HepG2 (cell line): ENCODE data around the gene ZNF264. TPM values are rescaled to one million over a fixed set of nuclear protein-coding genes. Genes with fewer than 3 reads are reported as not detected.

ENCODE experiments used
- CBX1 ChIP-seq: IDR thresholded peaks from one replicate; pipeline ENCODE4 v1.6.1; 2016; ENCODE audit warnings: antibody characterized with exemption, low read depth
- GATAD1 ChIP-seq: IDR thresholded peaks from 2 replicates; pipeline ENCODE4 v1.6.1; 2016; ENCODE audit warnings: missing genetic modification reagents, missing compliant biosample characterization
- KDM5B ChIP-seq: sonication (generic); formaldehyde crosslinking; IDR thresholded peaks from 2 replicates; pipeline ENCODE4 v1.4.0; 2020; ENCODE audit warnings: missing genetic modification reagents, mild to moderate bottlenecking, borderline replicate concordance
- NRL ChIP-seq: sonication (generic); formaldehyde crosslinking; IDR thresholded peaks from 2 replicates; pipeline ENCODE4 v1.5.0; 2020; ENCODE audit warnings: missing genetic modification reagents, mild to moderate bottlenecking, moderate library complexity, borderline replicate concordance
- RELA ChIP-seq: sonication (generic); formaldehyde crosslinking; IDR thresholded peaks from 2 replicates; pipeline ENCODE4 v1.4.0; 2020; ENCODE audit warnings: missing genetic modification reagents
- ZMYM4 ChIP-seq: sonication (generic); formaldehyde crosslinking; IDR thresholded peaks from 2 replicates; pipeline ENCODE4 v1.8.1; 2023; ENCODE audit warnings: mild to moderate bottlenecking, missing genetic modification reagents
- ZNF235 ChIP-seq: sonication (generic); formaldehyde crosslinking; IDR thresholded peaks from 2 replicates; pipeline ENCODE4 v1.8.1; 2023; ENCODE audit warnings: mild to moderate bottlenecking, missing genetic modification reagents, borderline replicate concordance
- ZNF253 ChIP-seq: sonication (generic); formaldehyde crosslinking; IDR thresholded peaks from 2 replicates; pipeline ENCODE4 v1.8.0; 2022; ENCODE audit warnings: mild to moderate bottlenecking, missing genetic modification reagents, borderline replicate concordance
- ZNF337 ChIP-seq: sonication (generic); formaldehyde crosslinking; IDR thresholded peaks from 2 replicates; pipeline ENCODE4 v1.5.1; 2020; ENCODE audit warnings: missing genetic modification reagents, low read depth, mild to moderate bottlenecking, borderline replicate concordance
- ZNF383 ChIP-seq: sonication (generic); formaldehyde crosslinking; IDR thresholded peaks from 2 replicates; pipeline ENCODE4 v1.4.0; 2020; ENCODE audit warnings: missing genetic modification reagents, mild to moderate bottlenecking, borderline replicate concordance
- ZNF530 ChIP-seq: sonication (generic); formaldehyde crosslinking; IDR thresholded peaks from 2 replicates; pipeline ENCODE4 v1.5.0; 2020; ENCODE audit warnings: low read depth, mild to moderate bottlenecking, missing genetic modification reagents
- ZNF850 ChIP-seq: sonication (generic); formaldehyde crosslinking; conservative IDR thresholded peaks from 2 replicates; pipeline ENCODE4 v1.9.0; 2021; ENCODE audit warnings: mild to moderate bottlenecking, missing genetic modification reagents
- ZNF878 ChIP-seq: sonication (generic); formaldehyde crosslinking; IDR thresholded peaks from 2 replicates; pipeline ENCODE4 v1.8.1; 2023; ENCODE audit warnings: mild to moderate bottlenecking, missing genetic modification reagents, moderate library complexity
- polyA plus RNA-seq, 8 experiments: library from polyadenylated mRNA; depleted of rRNA in 3 of 8; stranded (reverse) in 7 of 8; unstranded in 1 of 8; fragments of >200 nt; fragmentation: Illumina TruSeq in 4 of 8; extraction: Trizol in 4 of 8; gene quantifications; 2 replicates each; pipeline versions ENCODE4 v1.2.1 to v1.2.3, GENCODE V29; 2011 to 2016; ENCODE audit warnings: low read depth in 4 of 8, missing spikeins in 1 of 8, mixed read lengths in 1 of 8; ENCODE audit not compliant: insufficient read depth in 1 of 8
- total RNA-seq, 5 experiments: library from RNA; depleted of rRNA; stranded (reverse); fragments of >200 nt; fragmentation: Illumina TruSeq; extraction: Trizol; gene quantifications; 2 replicates each; pipeline ENCODE4 v1.2.3, GENCODE V29; 2016; ENCODE audit warnings: low read depth in 1 of 5
- TF ChIP-seq, protein P1 (sequence below): sonication (generic); formaldehyde crosslinking; IDR thresholded peaks from 2 replicates; pipeline ENCODE4 v1.5.1; 2020; ENCODE audit warnings: mild to moderate bottlenecking, missing genetic modification reagents
- TF ChIP-seq, protein P2 (sequence below): sonication (generic); formaldehyde crosslinking; IDR thresholded peaks from 2 replicates; pipeline ENCODE4 v1.5.1; 2020; ENCODE audit warnings: mild to moderate bottlenecking, missing genetic modification reagents, borderline replicate concordance
- TF ChIP-seq, protein P3 (sequence below): sonication (generic); formaldehyde crosslinking; IDR thresholded peaks from 2 replicates; pipeline ENCODE4 v1.8.1; 2023; ENCODE audit warnings: mild to moderate bottlenecking, moderate library complexity, missing genetic modification reagents

The ZNF264 gene
- total and polyA plus RNA-seq, 2 of the 13 experiments (the other 11 are each of a cell fraction or from before 2014, with no cell fraction given) = 3.5 to 17.6 TPM

DNA sequence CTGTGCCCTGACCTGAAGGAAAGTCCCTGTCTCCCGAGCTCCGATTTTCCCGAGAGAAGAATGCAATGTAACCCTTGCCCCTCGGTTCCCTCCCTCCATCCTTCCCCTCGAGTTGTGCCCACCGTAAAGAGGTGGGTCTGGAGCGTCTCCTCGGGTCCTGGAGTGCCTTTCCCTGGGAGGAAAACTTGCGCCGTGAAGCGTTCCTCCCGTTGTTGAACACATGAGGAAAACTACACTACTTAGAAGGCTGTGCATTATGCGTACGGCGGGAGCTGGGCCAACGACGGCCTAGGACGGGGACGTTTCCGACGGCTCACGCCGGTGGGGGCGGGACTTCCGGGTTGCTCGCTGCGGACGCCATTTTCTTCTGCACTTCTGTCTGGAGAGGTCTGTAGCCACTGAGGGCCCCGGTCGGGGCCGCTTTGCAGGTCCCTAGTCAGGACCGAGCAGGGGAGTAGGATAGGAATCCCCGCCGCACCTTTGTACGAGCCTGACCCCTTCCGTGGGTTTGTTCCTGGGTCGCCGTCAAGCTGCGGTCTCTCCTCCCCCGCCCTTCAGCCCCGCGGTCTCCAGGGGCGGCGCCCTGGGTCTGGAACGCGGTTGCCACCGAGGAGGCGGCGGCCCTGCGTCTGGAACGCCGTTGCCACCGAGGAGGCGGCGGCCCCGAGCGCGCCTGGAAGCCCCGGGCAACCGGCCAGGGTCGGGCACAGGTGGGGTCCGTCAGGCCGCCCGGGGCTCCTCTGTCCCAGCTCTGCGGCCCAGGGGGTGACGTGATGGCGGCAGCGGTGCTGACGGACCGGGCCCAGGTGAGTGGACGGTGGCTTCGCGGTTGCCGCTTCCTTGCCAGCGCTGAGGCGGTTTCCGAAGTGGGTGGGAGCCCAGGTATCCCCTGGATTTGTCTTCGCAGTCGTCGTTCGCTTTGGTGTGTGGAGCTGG, at the start of gene ZNF264 (continued):
- TF ChIP-seq, protein P1, sequence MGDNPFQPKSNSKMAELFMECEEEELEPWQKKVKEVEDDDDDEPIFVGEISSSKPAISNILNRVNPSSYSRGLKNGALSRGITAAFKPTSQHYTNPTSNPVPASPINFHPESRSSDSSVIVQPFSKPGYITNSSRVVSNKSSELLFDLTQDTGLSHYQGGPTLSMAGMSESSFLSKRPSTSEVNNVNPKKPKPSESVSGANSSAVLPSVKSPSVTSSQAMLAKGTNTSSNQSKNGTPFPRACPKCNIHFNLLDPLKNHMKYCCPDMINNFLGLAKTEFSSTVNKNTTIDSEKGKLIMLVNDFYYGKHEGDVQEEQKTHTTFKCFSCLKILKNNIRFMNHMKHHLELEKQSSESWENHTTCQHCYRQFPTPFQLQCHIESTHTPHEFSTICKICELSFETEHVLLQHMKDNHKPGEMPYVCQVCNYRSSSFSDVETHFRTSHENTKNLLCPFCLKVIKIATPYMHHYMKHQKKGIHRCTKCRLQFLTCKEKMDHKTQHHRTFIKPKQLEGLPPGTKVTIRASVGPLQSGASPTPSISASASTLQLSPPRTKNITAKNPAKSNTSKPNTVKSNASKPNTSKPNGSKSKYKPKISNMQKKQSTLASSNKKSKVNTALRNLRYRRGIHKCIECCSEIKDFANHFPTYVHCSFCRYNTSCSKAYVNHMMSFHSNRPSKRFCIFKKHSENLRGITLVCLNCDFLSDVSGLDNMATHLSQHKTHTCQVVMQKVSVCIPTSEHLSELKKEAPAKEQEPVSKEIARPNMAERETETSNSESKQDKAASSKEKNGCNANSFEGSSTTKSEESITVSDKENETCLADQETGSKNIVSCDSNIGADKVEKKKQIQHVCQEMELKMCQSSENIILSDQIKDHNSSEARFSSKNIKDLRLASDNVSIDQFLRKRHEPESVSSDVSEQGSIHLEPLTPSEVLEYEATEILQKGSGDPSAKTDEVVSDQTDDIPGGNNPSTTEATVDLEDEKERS (CRISPR knock-in tag) = peak; percentile 54; the same call in 1 of the 2 replicates
- TF ChIP-seq ZMYM4 (CRISPR knock-in tag) = peak; percentile 88
- no peak for TF ChIP-seq ZNF253 (CRISPR knock-in tag)
- TF ChIP-seq, protein P2, sequence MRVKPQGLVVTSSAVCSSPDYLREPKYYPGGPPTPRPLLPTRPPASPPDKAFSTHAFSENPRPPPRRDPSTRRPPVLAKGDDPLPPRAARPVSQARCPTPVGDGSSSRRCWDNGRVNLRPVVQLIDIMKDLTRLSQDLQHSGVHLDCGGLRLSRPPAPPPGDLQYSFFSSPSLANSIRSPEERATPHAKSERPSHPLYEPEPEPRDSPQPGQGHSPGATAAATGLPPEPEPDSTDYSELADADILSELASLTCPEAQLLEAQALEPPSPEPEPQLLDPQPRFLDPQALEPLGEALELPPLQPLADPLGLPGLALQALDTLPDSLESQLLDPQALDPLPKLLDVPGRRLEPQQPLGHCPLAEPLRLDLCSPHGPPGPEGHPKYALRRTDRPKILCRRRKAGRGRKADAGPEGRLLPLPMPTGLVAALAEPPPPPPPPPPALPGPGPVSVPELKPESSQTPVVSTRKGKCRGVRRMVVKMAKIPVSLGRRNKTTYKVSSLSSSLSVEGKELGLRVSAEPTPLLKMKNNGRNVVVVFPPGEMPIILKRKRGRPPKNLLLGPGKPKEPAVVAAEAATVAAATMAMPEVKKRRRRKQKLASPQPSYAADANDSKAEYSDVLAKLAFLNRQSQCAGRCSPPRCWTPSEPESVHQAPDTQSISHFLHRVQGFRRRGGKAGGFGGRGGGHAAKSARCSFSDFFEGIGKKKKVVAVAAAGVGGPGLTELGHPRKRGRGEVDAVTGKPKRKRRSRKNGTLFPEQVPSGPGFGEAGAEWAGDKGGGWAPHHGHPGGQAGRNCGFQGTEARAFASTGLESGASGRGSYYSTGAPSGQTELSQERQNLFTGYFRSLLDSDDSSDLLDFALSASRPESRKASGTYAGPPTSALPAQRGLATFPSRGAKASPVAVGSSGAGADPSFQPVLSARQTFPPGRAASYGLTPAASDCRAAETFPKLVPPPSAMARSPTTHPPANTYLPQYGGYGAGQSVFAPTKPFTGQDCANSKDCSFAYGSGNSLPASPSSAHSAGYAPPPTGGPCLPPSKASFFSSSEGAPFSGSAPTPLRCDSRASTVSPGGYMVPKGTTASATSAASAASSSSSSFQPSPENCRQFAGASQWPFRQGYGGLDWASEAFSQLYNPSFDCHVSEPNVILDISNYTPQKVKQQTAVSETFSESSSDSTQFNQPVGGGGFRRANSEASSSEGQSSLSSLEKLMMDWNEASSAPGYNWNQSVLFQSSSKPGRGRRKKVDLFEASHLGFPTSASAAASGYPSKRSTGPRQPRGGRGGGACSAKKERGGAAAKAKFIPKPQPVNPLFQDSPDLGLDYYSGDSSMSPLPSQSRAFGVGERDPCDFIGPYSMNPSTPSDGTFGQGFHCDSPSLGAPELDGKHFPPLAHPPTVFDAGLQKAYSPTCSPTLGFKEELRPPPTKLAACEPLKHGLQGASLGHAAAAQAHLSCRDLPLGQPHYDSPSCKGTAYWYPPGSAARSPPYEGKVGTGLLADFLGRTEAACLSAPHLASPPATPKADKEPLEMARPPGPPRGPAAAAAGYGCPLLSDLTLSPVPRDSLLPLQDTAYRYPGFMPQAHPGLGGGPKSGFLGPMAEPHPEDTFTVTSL (CRISPR knock-in tag) = peak; percentile 39; the same call in 1 of the 2 replicates
- no peak for TF ChIP-seq ZNF878
- TF ChIP-seq ZNF383 (CRISPR knock-in tag) = no peak
- no peak; the same call in 1 of the 2 replicates for TF ChIP-seq ZNF235 (CRISPR knock-in tag)
- no peak for TF ChIP-seq NRL (CRISPR knock-in tag)
- TF ChIP-seq ZNF337 (CRISPR knock-in tag) = no peak
- TF ChIP-seq ZNF530 (CRISPR knock-in tag) = no peak
- TF ChIP-seq ZNF850 (CRISPR knock-in tag) = 0 out of 2 replicates have a peak, but pooled peaks have one; percentile 47
- TF ChIP-seq, protein P3, sequence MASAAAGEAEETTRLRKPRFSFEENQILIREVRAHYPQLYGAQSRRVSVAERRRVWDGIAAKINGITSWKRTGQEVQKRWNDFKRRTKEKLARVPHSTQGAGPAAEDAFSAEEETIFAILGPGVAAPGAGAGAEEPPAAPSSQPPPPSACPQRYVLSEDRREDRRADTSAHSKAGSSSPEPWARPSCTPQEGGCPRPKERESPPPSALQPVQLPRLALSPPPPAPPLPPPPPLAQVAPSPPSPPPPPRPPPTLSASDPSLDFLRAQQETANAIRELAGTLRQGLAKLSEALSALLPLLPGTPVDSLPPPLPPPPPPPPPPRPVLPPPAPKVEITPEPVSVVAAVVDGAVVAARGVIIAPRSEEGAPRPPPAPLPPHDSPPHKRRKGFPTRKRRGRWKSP (CRISPR knock-in tag) = no peak
- TF ChIP-seq RELA (CRISPR knock-in tag) = no peak
- TF ChIP-seq KDM5B (CRISPR knock-in tag) = peak; percentile 77; the same call in 1 of the 2 replicates
- peak; percentile 71; the same call in 1 of the 2 replicates for TF ChIP-seq GATAD1 (CRISPR knock-in tag)
- TF ChIP-seq CBX1 = peak; percentile 57
